ENCODE results near the gene DEPP1. TPM values are rescaled to one million over a fixed set of nuclear protein-coding genes. Genes with fewer than 3 reads are reported as not detected.

Gene DEPP1
- total RNA-seq, result 87.3 and 140 TPM in 2 replicates

GRCh38 chr10:44978570-44979280 is at the start of gene DEPP1:
TSS of gene DEPP1 (minus strand) at chr10:44978809. CDS start at chr10:44978030, 779 bp downstream.

GRCh38 chr10:45000752-45001380 is 22.3 kb upstream of the DEPP1 start, which contains the start of gene ZNF22:
TSS of gene ZNF22 (plus strand) at chr10:45000923. CDS start at chr10:45003369, 2,446 bp downstream.

GRCh38 chr10:44959247-44960087 is 19.1 kb downstream of the DEPP1 start, which contains the start of gene RASSF4:
TSS of gene RASSF4 (plus strand) at chr10:44959802. CDS start at chr10:44970203, 10,401 bp downstream.

Other genes with a start within 250 kb of the DEPP1 start
- not detected in 2 replicates for gene TMEM72, start 67.5 kb downstream of the DEPP1 start, total RNA-seq
- 5.6 and 6.7 TPM in 2 replicates for gene RASSF4, start 19.0 kb downstream of the DEPP1 start, total RNA-seq
- gene ZNF22, start 22.1 kb upstream of the DEPP1 start, total RNA-seq, result 16.1 and 16.8 TPM in 2 replicates

Data from articular chondrocyte of knee joint (primary cell).